Hematopoietic multipotent progenitor cell (in vitro differentiated cells): ENCODE data around the gene GPX3. TPM values are rescaled to one million over a fixed set of nuclear protein-coding genes. Genes with fewer than 3 reads are reported as not detected.

ENCODE experiments used
- DNase-seq, 3 donors: peaks; one replicate each; pipeline ENCODE4 v3.0.0-alpha.2; 2011 to 2015; ENCODE audit warnings: low read depth in 2 of 3, low spot score in 2 of 3
- total RNA-seq: library from RNA; depleted of rRNA; stranded (reverse); fragments of >200 nt; gene quantifications from one replicate; pipeline ENCODE4 v1.2.3, GENCODE V29; 2012

Gene GPX3
- total RNA-seq, 1 donor = 0.54 TPM

- no peak for DNase-seq
Observed at GRCh38 chr5:151074557-151074956, 54.2 kb downstream of the GPX3 start.

DNA sequence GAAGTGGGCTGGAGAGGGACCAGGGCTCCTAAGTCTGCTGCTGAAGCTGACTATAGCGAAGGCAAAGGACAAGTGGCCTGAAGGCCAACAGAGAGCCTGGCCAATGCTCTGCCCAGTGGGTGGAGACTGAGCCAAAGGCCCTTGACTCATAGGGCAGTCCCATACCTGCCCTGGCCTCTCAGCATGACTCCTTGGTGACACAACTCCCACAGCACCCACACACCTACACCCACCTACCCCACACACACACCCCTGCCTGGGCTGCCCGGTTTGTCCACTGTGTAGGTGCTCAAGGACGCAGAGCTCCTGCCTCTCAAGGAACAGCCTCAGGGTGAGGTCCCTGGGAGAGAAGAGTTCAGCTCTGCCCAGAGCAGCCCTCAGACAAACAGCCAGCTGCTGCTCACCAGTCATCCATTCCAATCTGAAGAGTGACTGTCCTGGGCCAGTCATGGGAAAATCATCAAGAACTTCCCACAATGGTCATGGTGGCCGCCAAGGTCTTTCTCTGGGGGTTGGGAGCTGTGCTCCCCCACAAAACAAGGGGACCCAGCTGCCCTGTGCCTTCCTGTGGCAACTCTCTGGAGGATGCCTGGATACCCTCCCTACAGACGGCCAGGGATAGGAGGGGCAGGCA lies 55.4 kb downstream of the GPX3 start:
- no peak for DNase-seq

GRCh38 chr5:151076616-151077015 lies 56.2 kb downstream of the GPX3 start:
- DNase-seq = no peak

DNA sequence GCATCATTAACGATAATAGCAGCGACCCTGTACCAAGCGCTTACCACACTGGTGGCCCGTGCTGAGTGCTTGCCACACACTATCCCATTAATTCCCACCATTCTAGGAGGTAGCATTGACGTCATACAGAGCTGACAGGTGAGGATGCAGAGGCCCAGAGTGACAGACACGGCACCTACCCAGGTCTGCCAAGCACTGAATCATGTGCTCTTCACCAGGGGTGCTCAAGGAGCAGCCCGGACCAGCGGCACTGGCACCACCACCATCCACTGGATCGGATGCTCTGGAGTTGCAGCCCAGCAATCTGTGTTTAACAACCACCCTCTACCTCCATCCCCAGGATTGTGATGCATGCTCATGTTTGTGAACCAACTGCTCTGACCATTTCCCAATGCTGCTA lies 57.0 kb downstream of the GPX3 start:
- DNase-seq = no peak

GRCh38 chr5:151077967-151078366 lies 57.6 kb downstream of the GPX3 start:
- DNase-seq = no peak

Other genes with a start within 250 kb of the GPX3 start
- 61.9 TPM for gene SMIM3, start 241.8 kb upstream of the GPX3 start, total RNA-seq
- 4.0 TPM for gene IRGM, start 174.1 kb upstream of the GPX3 start, total RNA-seq
- gene ZNF300, start 115.6 kb upstream of the GPX3 start, total RNA-seq = 3.0 TPM
- 123 TPM for gene TNIP1, start 60.4 kb downstream of the GPX3 start, total RNA-seq
- 319 TPM for gene ANXA6, start 137.2 kb downstream of the GPX3 start, total RNA-seq
- 33.7 TPM for gene CCDC69, start 203.5 kb downstream of the GPX3 start, total RNA-seq
- 23.4 TPM for gene GM2A, start 232.6 kb downstream of the GPX3 start, total RNA-seq